Measurements from ENCODE around the gene TSTD2.
"Not testable (repeated sequence)": the region's sequence is repeated elsewhere in the genome, so short reads cannot be mapped to it uniquely, and the experiment has no call there.

The TSTD2 gene

DNA sequence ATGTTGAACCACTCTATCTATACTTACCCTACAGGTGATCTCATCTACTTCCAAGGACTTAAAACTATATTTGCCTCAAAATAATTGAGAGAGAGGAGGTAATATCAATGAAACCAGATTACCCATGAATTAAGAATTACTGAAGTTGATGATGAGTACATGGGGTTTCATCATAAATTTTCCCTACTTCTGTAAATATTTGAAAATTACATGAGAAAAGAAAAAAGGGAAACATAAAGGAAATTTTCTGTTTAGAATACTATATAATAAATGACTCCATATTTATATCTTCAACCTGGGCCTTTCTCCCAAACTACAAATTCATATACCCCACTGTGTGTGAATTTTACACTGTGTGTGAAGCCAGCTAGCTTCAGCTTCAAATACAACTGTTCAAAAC lies 2.6 kb downstream of the TSTD2 start:
- DNase-seq (ENCODE audit: low read depth in 2 of 2), result no peak

DNA sequence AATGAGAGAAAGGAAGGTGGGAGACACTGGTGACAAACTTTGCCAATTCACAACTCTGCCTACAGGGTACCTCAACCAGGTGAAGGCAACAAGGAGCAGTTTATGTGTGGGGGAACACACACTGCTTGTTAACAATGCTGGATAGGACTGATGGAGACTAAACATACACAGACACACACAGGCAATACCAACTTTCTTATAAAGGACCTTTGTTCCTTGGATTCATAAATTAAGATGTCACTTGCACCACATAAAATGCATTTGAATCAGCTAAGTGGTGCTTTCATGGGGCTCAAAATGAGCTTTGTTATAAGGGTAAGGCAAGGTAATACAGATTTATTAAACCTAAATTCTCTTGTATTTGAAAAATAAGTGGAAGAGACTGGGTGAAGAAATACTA lies 4.0 kb downstream of the TSTD2 start:
- DNase-seq (ENCODE audit: low read depth in 2 of 2), result no peak

- no peak for DNase-seq (ENCODE audit: low read depth in 2 of 2)
Observed at GRCh38 chr9:97628668-97629067, 4.5 kb downstream of the TSTD2 start.

DNA sequence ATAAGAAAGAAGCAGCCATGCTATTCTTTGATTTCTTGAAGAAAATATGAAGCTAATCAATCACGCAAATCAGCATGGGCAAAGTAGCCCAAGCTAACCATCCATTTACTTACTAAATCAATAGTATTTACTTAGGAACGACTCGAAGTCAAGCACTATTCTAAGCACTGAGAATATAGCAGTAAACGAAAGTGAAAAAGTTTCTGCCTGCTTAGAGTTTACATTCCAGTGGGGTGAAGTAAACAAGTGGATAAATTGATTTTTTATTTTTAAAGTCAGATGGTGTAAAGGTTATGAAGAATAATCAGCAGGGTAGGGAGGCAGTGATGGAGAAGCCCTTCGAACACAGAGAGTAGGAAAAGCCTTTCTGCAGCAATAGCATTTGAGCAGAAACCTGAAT lies 5.5 kb downstream of the TSTD2 start:
- no peak for DNase-seq (ENCODE audit: low read depth in 2 of 2)

- no peak for DNase-seq (ENCODE audit: low read depth in 2 of 2)
Observed at GRCh38 chr9:97625620-97626019, 7.5 kb downstream of the TSTD2 start.

GRCh38 chr9:97623946-97624345 lies 9.2 kb downstream of the TSTD2 start:
- no peak for DNase-seq (ENCODE audit: low read depth in 2 of 2)

DNA sequence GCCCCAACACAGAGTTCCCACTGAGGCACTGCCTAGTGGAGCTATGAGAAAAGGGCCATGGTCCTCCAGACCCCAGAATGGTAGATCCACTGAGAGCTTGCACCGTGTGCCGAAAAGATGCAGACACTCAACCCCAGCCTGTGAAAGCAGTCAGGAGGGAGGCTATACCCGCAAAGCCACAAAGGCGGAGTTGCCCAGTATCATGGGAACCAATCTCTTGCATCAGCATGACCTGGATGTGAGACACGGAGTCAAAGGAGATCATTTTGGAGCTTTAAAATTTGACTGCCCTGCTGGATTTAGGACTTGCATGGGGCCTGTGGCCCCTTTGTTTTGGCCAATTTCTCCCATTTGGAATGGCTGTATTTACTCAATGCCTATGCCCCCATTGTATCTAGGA lies 10.7 kb downstream of the TSTD2 start:
- DNase-seq (ENCODE audit: low read depth in 2 of 2), result not testable (repeated sequence)

GRCh38 chr9:97620063-97620462 lies 13.1 kb downstream of the TSTD2 start:
- not testable (repeated sequence) for DNase-seq (ENCODE audit: low read depth in 2 of 2)

GRCh38 chr9:97617939-97618416 lies 15.2 kb downstream of the TSTD2 start:
- DNase-seq (ENCODE audit: low read depth in 2 of 2), result no peak

DNA sequence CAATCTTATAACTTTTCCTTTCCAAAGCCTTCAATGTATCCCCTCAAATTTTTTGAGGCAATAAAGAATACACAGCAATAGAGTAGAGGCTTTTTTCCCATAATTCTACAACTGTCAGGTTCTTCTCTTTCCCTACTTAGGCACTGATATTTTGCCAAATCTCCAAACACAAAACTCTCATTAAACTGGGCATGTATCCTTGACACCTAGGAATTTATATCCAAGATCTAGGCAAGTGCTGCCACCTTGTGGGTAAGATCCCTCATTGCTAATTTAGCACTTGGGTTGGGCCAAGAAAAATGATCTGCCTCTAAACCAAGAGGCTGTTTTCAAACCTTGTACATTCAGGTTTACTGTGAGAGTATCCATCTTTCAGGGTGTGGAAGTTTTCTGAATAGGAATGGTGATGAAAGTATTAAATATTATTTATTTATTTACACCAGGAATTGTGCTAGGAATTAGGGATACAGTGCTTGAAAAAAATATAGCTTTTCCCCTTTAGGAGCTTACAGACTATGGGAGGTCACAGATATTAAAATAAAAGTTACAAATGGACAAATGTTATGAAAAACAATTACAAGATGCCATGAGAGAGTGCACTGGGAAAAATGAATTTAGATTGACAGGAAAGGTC lies 17.6 kb downstream of the TSTD2 start:
- peak in 1 of 2 donors; percentile 27 for DNase-seq (ENCODE audit: low read depth in 2 of 2)

- DNase-seq (ENCODE audit: low read depth in 2 of 2), result no peak
Observed at GRCh38 chr9:97604901-97605645, 28.1 kb downstream of the TSTD2 start.

GRCh38 chr9:97602430-97602829 lies 30.7 kb downstream of the TSTD2 start:
- no peak for DNase-seq (ENCODE audit: low read depth in 2 of 2)

DNA sequence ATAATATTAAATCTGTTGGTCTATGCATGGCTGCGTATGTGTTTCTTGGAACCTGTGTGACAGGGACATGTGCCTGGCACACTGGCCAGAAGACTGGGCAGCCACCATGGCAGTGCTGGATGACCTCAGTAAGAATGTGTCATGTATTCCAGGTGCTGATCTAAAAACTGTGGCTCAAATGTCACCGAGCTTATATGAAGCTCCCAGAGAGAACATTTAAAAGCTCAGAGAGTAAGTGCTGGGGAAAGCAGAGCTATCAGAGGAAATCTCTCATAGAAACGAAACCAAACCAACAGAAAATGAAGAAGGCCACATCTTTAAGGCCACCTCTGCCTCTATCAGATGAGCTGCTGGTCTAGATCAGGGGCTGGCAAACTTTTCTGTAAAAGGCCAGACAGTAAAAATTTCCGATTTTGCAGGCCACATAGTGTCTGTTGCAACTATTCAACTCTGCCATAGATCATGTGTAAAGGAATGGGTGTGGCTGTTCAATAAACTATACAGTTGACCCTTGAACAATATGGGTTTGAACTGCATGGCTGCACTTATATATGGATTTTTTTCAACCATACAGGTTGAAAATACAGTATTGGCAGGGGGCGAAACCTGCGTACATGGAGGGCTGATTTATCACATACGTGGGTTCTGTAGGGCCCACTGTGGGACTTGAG lies 31.8 kb downstream of the TSTD2 start:
- DNase-seq (ENCODE audit: low read depth in 2 of 2), result no peak

DNA sequence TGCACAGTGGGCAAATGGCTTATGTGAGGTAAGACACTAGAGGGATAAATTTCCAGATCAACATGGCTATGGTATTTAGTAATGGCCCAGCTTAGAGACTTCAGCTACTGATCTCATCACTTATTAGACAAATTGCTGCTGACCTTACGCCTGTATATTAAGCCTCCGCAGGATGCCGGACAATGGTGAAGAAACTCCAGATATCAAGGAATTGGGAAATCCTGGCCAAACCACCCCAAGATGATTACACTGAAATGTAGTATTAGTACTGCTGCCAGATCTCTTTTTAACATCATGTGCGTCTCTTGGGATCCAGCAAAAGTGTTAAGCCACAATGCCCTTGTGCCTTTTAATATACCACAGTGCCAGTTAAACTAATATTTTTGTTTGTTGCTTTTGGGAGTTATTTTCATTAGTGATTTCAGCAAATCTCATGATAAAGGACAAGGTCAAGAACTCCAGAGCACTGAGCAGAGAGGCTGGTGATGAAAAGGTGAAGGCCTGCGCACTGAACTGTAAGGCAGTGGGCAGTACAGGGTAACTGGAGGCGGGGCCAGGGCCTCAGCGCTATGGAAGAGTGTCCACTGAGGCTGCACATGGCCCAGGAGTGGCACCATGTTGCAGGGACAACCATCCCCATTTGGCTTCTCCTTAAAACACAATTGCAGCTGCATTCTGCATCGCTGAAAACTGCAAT lies 32.5 kb downstream of the TSTD2 start:
- DNase-seq (ENCODE audit: low read depth in 2 of 2), result no peak

DNA sequence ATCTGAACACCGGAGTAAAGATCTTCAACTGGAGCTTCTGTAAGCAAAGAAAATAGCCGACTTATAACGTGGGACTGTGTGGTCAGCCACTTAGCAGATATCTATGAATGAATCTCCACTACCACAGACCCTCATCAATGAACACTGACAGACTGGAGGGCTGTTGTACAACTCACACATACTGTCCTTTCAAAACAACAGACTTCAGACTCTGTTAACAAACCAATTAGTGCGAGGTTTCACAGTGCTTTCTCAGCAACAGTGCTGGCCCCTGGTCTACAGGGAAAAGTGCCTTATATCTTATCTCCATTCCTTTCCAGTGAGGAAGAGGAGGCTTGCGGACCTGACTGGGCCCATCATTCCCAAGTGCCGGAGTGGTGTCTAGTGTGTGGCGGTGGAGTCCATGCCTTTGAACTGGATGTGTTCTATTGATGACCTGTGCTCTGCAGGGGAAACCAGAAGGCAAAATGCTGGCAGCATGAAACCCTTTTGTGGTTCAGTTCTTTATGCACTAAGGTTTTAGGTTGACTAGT lies 33.8 kb downstream of the TSTD2 start:
- DNase-seq (ENCODE audit: low read depth in 2 of 2), result no peak

DNA sequence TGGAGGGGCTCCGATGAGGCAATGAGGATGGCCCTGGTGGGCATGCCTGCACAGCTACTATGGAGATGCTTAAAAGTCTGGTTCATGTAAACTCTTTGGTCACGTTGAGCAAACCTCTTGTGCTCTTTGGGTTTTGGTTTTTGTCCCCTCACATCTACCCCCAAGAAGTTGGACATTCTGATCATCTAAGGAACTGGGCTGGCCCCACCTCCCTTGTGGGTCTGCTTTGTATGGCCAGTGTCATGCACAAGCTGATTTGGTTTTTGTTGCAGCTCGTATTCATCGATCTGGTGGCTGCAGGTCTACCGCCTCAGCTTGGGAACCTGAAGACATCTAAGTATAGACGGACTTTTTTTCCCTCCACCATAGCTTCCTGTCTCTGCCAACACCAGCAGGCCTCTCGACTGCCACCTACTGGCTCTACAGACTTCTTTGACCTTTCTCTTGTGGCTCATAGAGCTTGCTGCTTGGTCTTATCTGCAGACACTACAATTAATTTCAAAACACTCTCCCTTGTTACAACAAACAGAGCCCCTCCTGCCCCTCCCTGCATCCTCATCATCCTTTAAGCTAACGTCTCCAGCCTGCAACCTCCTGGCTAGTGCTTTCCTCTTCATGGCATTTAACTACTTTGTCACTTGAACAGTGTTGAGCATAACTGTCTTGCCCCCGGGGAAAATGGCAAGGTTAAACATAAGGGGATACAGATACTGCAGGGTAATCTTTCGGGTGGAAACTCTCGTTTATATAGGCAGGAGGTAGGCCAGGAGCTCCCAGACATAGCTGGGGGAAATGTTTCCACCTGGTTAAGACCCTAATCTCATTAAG lies 34.5 kb downstream of the TSTD2 start:
- peak; percentile 14 to 38 for DNase-seq (ENCODE audit: low read depth in 2 of 2)

DNA sequence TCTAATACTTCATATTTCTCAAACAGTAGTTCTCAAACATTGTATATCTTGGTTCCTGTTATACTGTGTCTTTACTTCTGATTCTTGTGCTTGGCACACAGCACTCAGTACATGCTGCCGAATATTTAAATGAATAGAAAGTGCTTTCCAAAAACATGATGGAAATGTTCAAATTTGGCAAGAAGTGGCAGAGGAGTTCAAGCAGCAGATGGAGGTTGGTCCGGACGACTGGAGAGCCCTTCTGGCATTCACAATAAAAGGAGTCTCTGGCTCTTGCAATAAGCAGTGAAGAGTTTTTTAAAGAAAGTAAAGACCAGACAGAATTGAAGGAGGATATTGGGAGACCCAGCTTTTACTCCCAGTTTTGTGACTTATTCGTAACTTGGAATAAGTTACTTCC lies 36.3 kb downstream of the TSTD2 start:
- no peak for DNase-seq (ENCODE audit: low read depth in 2 of 2)

- DNase-seq (ENCODE audit: low read depth in 2 of 2), result no peak
Observed at GRCh38 chr9:97594381-97594921, 38.7 kb downstream of the TSTD2 start.

DNA sequence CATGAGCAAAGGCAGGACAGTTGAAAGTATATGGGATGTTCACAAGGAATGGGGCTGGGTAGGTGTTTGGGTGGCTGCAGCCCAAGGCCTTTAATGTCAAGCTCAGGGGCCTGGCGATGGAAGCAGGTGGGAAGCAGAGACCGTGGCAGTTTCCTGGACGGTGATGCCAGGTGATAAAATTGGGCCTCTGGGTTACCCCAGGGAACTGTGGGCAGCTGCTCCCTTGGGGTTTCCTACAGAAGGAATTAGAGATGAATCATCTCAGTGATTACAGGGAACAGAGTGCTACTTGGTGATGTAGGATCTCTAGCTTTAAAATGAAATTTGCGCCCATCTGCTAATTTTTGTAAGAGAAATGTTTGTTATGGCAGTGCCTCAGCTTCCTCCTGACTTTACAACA lies 39.2 kb downstream of the TSTD2 start:
- no peak for DNase-seq (ENCODE audit: low read depth in 2 of 2)

GRCh38 chr9:97592126-97592525 lies 41.0 kb downstream of the TSTD2 start:
- no peak for DNase-seq (ENCODE audit: low read depth in 2 of 2)

DNA sequence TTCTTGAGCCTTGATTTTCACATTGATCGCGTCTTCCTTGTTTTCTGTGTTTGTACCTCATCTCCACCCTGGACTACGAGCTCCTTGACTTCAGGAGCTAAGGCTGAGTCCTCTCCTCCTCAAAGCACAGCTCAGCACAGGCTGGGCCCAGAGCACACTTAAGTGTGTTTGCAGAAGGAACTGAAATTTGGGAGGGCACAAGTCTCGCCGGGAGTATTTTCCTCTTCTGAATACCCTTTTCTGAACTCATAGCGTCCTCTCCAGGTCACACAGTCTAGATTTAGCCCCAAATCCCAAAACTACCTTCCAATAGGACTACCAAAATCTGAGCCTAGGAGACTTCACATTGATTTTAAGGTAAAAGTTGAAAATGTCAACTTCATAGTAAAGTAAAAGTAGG lies 41.6 kb downstream of the TSTD2 start:
- no peak for DNase-seq (ENCODE audit: low read depth in 2 of 2)

Measured in stimulated activated CD8-positive, alpha-beta memory T cell treated with anti-CD3 and anti-CD28 coated beads, Interleukin-7, amount 100 ng/mL, for 1 hour (primary cell).